Stimulated activated memory B cell treated with anti-CD40 and anti-IgM and Interleukin-4, amounts not matched to agents 10 μg/mL and 1 μg/mL and 100 μg/mL, for 72 hours (primary cell): ENCODE data around the gene NLGN2.
"Not testable (repeated sequence)": the region's sequence is repeated elsewhere in the genome, so short reads cannot be mapped to it uniquely, and the experiment has no call there.

Source experiments
- ATAC-seq: fragments of 150-1000 bp; cut with Tn5 transposase; 2 replicates; pipeline ENCODE4 v1.10.0; 2021
- H3K27ac Mint-ChIP-seq: one replicate; pipeline ENCODE4 v1.8.0; 2022; ENCODE audit warnings: mild to moderate bottlenecking, mixed read lengths
- H3K27me3 Mint-ChIP-seq: one replicate; pipeline ENCODE4 v1.8.0; 2022; ENCODE audit warnings: mixed read lengths
- H3K36me3 Mint-ChIP-seq: one replicate; pipeline ENCODE4 v1.8.0; 2022; ENCODE audit warnings: mixed read lengths
- H3K4me1 Mint-ChIP-seq: one replicate; pipeline ENCODE4 v1.8.0; 2022; ENCODE audit warnings: mixed read lengths
- H3K4me3 Mint-ChIP-seq: one replicate; pipeline ENCODE4 v1.8.0; 2022; ENCODE audit warnings: mild to moderate bottlenecking, moderate library complexity, mixed read lengths
- H3K9me3 Mint-ChIP-seq: one replicate; pipeline ENCODE4 v1.8.0; 2022; ENCODE audit warnings: mixed read lengths

NLGN2 gene

DNA sequence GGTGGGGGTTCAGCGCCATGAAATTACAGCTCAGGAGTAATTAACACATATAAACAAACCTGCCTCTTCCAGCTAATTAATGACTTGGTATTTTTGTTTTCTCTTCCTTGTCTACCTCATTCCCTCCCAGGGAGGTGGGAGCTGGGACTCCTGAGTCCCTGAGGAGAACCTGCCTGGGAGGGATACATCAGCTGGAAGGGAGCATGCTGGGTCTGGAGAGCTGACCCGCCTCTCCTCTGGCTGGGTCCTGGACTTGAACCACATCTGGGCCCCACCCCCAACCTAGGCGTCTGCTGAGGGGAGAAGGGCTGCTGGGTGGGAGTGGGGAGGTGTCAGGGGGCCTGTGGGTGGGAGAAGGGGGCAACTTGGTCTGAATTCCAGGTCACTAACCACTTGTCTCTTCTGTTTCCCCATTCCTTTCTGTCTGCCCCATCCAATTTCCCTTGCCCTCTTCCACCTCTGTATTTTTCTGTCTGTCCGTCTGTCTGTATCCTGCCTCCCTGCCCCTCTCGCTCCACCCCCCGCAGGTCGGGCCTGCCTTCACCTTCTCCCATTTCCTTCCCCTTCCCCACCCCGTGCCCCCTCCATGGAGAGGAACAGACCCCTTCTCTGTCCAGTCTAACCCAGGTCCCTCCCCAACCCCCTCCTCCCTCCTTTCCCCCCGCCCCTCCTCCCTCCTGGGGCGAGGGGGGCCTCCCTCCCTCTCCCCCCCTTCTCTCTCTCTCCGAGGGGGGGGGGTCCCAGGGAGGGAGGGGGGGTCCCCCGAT, at the start of gene NLGN2:
Gene NLGN2 (plus strand): TSS at position 361 of the 767 bp plus-strand sequence. CDS start 411 bp downstream, outside the sequence.
- H3K27ac Mint-ChIP-seq: no peak within 1 kb of the TSS
- H3K4me3 Mint-ChIP-seq: peak within 1 kb of the TSS; percentile 6
- no peaks in the 10 kb centered on the region for H3K36me3 Mint-ChIP-seq
- H3K27me3 Mint-ChIP-seq: peaks cover 32% of the 10 kb centered on the region
- H3K9me3 Mint-ChIP-seq: no peaks in the 10 kb centered on the region
- no peak for ATAC-seq
- peaks cover 13% of the 10 kb centered on the region for H3K4me1 Mint-ChIP-seq

DNA sequence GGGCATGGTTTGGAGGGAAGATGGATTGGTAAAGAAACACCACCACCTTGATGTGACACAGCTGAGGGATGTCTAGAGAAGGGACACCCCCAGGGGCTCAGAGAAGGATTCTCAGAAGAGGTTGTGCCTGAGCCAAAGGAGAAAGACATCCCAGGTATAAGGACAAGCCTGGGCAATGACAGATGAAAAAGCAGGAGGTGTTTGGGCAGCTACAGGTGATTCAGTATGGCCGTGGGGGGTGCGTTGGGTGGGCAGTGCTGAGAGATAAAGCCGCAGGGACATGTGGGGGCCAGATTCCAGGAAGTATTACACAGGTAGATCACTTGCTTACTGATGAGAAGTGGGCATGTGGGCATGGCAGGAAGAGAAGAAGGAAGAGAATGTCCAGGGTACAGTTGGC, 45.7 kb upstream of the NLGN2 start:
- no peaks in the 10 kb centered on the region for H3K36me3 Mint-ChIP-seq
- H3K27me3 Mint-ChIP-seq: peaks cover 18% of the 10 kb centered on the region
- H3K4me1 Mint-ChIP-seq: no peaks in the 10 kb centered on the region
- H3K9me3 Mint-ChIP-seq: no peaks in the 10 kb centered on the region
- no peak overlapping the region for H3K4me3 Mint-ChIP-seq
- no peak overlapping the region for H3K27ac Mint-ChIP-seq
- no peak for ATAC-seq

GRCh38 chr17:7363311-7363710, 44.3 kb upstream of the NLGN2 start:
- Mint-ChIP-seq H3K9me3 (no peaks in the 10 kb centered on the region), H3K27me3 (peaks cover 19% of the 10 kb centered on the region), H3K36me3 (no peaks in the 10 kb centered on the region), H3K27ac (no peak overlapping the region), H3K4me3 (no peak overlapping the region), H3K4me1 (peaks cover 3% of the 10 kb centered on the region)
- ATAC-seq: no peak

DNA sequence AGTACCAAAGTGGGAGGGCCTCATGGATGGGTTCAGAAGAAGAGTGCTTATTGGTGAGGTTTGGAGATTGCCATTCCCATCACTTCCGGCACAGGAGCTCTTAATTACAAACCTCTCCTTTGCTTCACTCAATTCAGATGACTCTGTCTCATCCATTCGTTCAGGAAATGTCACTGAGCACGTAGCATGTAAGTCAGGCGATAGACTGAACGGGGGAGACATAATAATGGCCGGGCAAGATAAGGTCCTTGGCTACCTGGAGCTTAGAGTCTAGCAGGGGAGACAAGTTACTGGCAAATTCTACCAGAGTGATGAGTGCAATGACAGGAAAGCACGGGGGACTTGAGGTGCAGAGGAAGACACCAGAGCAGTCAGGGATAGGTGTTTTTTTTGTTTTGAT, 41.7 kb upstream of the NLGN2 start:
- H3K27me3 Mint-ChIP-seq: peaks cover 43% of the 10 kb centered on the region
- H3K4me1 Mint-ChIP-seq, H3K36me3 Mint-ChIP-seq, ATAC-seq, H3K9me3 Mint-ChIP-seq, H3K27ac Mint-ChIP-seq, H3K4me3 Mint-ChIP-seq: not testable (repeated sequence)

GRCh38 chr17:7367083-7367482, 40.6 kb upstream of the NLGN2 start:
- Mint-ChIP-seq H3K27ac (no peak overlapping the region), H3K9me3 (no peaks in the 10 kb centered on the region), H3K36me3 (no peaks in the 10 kb centered on the region), H3K4me1 (peaks cover 9% of the 10 kb centered on the region), H3K27me3 (peaks cover 43% of the 10 kb centered on the region), H3K4me3 (no peak overlapping the region)
- no peak for ATAC-seq

DNA sequence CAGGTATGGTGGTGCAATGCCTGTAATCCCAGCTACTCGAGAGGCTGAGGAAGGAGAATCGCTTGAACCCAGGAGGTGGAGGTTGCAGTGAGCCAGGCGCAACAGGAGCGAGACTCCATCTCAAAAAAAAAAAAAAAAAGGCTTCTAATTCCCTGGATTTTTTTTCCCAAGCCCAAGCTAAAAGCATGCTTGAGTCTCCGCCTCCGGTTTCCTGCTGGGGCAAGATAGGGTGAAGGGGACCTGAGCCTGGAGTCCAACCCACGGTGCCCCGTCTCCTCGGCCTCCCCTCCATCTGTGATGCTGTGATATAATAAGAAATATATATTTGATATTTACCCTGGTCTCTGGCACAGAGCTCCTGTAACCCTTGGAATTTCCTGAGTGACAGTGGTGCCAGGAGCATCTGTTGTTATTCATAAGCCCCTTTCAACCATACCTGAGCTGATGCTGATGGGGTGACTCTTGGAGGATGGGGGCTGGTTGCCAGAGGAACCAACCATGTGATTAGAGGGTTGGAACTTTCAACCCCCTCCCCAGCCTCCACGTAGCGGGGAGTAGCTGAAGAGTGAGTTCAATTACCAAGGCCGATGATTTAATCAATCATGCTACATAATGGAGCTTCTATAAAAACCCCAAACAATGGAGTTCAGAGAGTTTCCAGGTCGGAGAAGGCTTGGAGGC, 39.6 kb upstream of the NLGN2 start:
- Mint-ChIP-seq H3K27me3 (peaks cover 46% of the 10 kb centered on the region), H3K27ac (no peak overlapping the region), H3K9me3 (no peaks in the 10 kb centered on the region), H3K36me3 (no peaks in the 10 kb centered on the region), H3K4me1 (peaks cover 9% of the 10 kb centered on the region), H3K4me3 (no peak overlapping the region)
- no peak for ATAC-seq

- not testable (repeated sequence) for ATAC-seq, H3K4me1 Mint-ChIP-seq, H3K27ac Mint-ChIP-seq, H3K4me3 Mint-ChIP-seq, H3K9me3 Mint-ChIP-seq, H3K36me3 Mint-ChIP-seq
- peaks cover 46% of the 10 kb centered on the region for H3K27me3 Mint-ChIP-seq
These were observed 39.0 kb upstream of the NLGN2 start for GRCh38 chr17:7368599-7368994.

- no peak overlapping the region for H3K4me3 Mint-ChIP-seq
- no peaks in the 10 kb centered on the region for H3K36me3 Mint-ChIP-seq
- no peaks in the 10 kb centered on the region for H3K9me3 Mint-ChIP-seq
- H3K27me3 Mint-ChIP-seq: peaks cover 46% of the 10 kb centered on the region
- H3K4me1 Mint-ChIP-seq: peaks cover 9% of the 10 kb centered on the region
- H3K27ac Mint-ChIP-seq: no peak overlapping the region
- no peak for ATAC-seq
These were observed 37.8 kb upstream of the NLGN2 start for GRCh38 chr17:7369825-7370224.

DNA sequence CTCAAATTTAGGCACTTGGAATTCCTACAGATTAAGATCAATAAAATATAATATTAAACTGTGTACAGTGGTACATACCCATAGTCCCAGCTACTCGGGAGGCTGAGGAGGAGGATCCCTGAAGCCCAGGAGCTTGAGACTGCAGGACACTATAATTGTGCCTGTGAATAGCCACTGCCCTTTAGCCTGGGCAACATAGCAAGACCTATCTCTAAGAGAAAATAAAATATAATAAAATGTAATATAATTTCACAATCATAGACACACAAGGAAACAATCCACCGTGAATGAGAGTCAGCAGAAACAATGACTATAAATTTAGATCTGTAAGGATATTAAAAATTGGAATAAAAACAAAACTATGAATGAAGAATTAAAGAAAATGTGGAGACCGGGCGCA, 36.8 kb upstream of the NLGN2 start:
- no peak overlapping the region for H3K4me3 Mint-ChIP-seq
- peaks cover 9% of the 10 kb centered on the region for H3K4me1 Mint-ChIP-seq
- ATAC-seq: no peak
- no peak overlapping the region for H3K27ac Mint-ChIP-seq
- no peaks in the 10 kb centered on the region for H3K36me3 Mint-ChIP-seq
- H3K9me3 Mint-ChIP-seq: no peaks in the 10 kb centered on the region
- H3K27me3 Mint-ChIP-seq: peaks cover 38% of the 10 kb centered on the region

GRCh38 chr17:7374353-7374752, 33.3 kb upstream of the NLGN2 start:
- peaks cover 5% of the 10 kb centered on the region for H3K36me3 Mint-ChIP-seq
- no peak for ATAC-seq
- peaks cover 4% of the 10 kb centered on the region for H3K9me3 Mint-ChIP-seq
- peaks cover 45% of the 10 kb centered on the region for H3K27me3 Mint-ChIP-seq
- H3K4me1 Mint-ChIP-seq: no peaks in the 10 kb centered on the region
- H3K27ac Mint-ChIP-seq: no peak overlapping the region
- H3K4me3 Mint-ChIP-seq: no peak overlapping the region

- ATAC-seq: no peak
- Mint-ChIP-seq H3K4me3 (no peak overlapping the region), H3K27ac (no peak overlapping the region), H3K36me3 (peaks cover 7% of the 10 kb centered on the region), H3K4me1 (peaks cover 4% of the 10 kb centered on the region), H3K27me3 (peaks cover 56% of the 10 kb centered on the region), H3K9me3 (peaks cover 7% of the 10 kb centered on the region)
These were observed 28.5 kb upstream of the NLGN2 start for GRCh38 chr17:7379134-7379533.

DNA sequence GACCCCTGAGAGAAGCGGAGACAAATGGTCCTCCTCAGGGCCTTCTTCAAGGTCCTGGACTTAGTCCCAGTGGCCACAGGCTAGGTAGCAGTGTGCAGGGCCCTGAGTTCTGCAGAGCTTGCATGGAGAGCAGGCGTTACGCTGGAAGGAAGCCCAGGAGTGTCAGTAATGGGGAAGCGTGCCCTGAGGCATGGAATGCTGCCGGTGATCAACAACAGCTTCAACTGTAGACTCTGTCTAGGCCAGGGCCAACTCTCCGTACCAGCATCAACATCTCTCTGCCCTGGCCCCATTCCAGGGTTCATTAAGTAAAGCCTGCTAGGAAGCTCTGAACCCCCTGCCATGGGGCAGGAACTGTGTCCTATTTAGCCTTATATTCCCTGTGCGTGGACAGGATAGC, 27.3 kb upstream of the NLGN2 start:
- peaks cover 7% of the 10 kb centered on the region for H3K36me3 Mint-ChIP-seq
- H3K27ac Mint-ChIP-seq: no peak overlapping the region
- H3K4me1 Mint-ChIP-seq: peaks cover 12% of the 10 kb centered on the region
- no peak overlapping the region for H3K4me3 Mint-ChIP-seq
- ATAC-seq: no peak
- peaks cover 7% of the 10 kb centered on the region for H3K9me3 Mint-ChIP-seq
- H3K27me3 Mint-ChIP-seq: peaks cover 56% of the 10 kb centered on the region

DNA sequence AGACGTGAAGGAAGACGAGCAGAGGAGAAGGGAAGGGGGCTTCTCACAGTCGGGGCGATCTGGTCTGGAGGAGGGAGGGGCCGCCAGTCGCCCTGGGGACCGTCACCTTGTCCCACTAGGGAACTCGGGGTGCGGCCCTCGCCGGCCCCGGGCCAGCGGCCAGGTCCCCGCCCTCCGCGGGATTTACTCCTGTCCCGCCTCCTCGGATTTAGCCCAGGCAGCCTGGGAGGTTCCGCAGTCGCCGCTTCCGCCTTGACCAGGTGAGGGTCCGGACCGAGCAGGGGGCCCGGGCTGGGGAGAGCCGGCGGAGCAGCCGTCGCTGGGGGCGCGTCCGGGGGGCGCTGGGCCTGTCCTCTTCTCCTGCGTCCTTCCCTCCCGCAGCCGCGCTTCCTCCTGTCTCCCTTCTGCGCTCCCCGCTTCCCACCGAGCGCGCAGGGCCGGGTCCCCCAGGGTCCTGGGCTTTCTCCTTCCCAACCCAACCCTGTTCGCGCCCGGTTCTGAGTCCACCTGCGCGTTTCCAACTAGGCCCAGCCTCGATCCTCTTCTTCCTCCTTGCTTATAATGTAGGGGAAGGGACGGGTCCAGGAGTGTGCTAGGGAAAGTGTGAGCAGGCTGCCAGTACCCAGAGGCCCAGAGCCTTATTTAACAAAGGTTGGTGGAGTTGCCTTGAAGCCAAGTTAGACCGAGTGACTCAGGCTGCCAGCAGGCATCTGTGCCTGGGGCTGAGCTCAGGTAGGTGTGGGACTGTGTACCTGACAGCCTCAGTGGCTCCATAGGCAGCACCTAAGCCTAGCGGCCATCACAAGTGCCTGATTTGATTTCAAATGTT, 26.6 kb upstream of the NLGN2 start, which contains the start of gene TNK1:
Gene TNK1 (plus strand): TSS at position 235 of the 829 bp plus-strand sequence. CDS start 1,838 bp downstream, outside the sequence.
- peaks cover 7% of the 10 kb centered on the region for H3K36me3 Mint-ChIP-seq
- no peak within 1 kb of the TSS for H3K27ac Mint-ChIP-seq
- peaks cover 56% of the 10 kb centered on the region for H3K27me3 Mint-ChIP-seq
- peaks cover 12% of the 10 kb centered on the region for H3K4me1 Mint-ChIP-seq
- H3K9me3 Mint-ChIP-seq: peaks cover 7% of the 10 kb centered on the region
- no peak for ATAC-seq
- H3K4me3 Mint-ChIP-seq: no peak within 1 kb of the TSS

DNA sequence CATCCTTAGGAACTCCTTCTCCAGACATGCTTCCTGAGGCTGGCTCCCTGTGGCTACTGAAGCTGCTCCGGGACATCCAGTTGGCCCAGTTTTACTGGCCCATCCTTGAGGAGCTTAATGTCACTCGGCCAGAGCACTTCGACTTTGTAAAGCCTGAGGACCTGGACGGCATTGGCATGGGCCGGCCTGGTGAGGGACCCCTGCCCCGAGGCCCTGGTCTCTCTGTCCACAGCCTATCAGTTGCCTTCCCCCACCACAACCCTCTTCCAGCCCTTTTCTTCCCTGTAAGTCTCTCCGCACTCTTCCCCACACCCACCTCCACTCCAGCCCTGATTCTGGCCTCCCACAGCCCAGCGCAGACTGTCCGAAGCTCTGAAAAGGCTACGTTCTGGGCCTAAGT, 24.7 kb upstream of the NLGN2 start:
- no peak for ATAC-seq
- Mint-ChIP-seq H3K4me3 (no peak overlapping the region), H3K9me3 (peaks cover 7% of the 10 kb centered on the region), H3K4me1 (peaks cover 12% of the 10 kb centered on the region), H3K27ac (no peak overlapping the region), H3K27me3 (peaks cover 52% of the 10 kb centered on the region), H3K36me3 (peaks cover 7% of the 10 kb centered on the region)

DNA sequence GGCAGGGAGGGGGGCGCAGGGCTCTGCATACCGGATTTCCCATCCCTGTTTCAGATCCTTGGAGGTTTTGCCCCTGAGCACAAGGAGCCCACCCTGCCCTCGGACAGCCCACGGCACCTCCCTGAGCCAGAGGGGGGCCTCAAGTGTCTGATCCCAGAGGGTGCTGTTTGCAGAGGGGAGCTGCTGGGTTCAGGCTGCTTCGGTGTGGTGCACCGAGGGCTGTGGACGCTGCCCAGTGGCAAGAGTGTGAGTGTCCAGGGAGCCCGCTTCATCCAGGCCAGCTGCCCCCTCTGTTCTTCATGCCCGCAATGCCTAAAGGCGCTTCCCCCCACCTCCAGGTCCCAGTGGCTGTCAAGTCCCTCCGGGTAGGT, 24.3 kb upstream of the NLGN2 start:
- H3K27me3 Mint-ChIP-seq: peaks cover 48% of the 10 kb centered on the region
- no peak overlapping the region for H3K27ac Mint-ChIP-seq
- H3K4me1 Mint-ChIP-seq: peaks cover 12% of the 10 kb centered on the region
- peak overlapping the region; percentile 56 for H3K4me3 Mint-ChIP-seq
- peaks cover 7% of the 10 kb centered on the region for H3K36me3 Mint-ChIP-seq
- H3K9me3 Mint-ChIP-seq: peaks cover 7% of the 10 kb centered on the region
- ATAC-seq: no peak
